Heart left ventricle (tissue), 13 donors: ENCODE data around the gene DEFB125.

Experiments used
- CTCF ChIP-seq, 12 donors: fragments of 200-600 bp; sonication (generic) in 4 of 12; IDR thresholded peaks; one replicate each; pipeline versions ENCODE4 v1.5.0 to v1.8.0; 2018 to 2022; ENCODE audit warnings: antibody characterized with exemption in 12 of 12, mild to moderate bottlenecking in 5 of 12
- POLR2A ChIP-seq, 2 donors: fragments of 450-650 bp; IDR thresholded peaks; one replicate each; pipeline ENCODE4 v1.6.1; 2017; ENCODE audit warnings: antibody characterized with exemption in 2 of 2, mild to moderate bottlenecking in 2 of 2, moderate library complexity in 2 of 2
- donor health status: ischemic (EF 13 %, LVEDD 7.1; RV severe dilation, severe dysfunction).
- donor health status: DM: no; HTN: yes; CAD: no.
- donor health status: DM: no; HTN: no; CAD: no.
- donor health status: ischemic (EF 25% LVEDD 6.9; RV normal size, moderate dysfunction).
- donor health status: ischemic (EF 25% LVEDD 5.7; RV mildly dilated, moderate dysfunction).
- donor health status: ischemic (EF 35%, LVEDD 5.7; RV mildly dilated, moderate dysfunction).
- donor health status: nonischemic (EF 11% LVEDD 7.7; RV severe dilation, severe dysfunction).
- donor health status: DM: yes; HTN: yes; CAD: no.
- donor health status: PGD.
- donor health status: ischemic (EF 29% LVEDD 5.4; RV normal size, mild dysfunction).
- donor health status: nonischemic (EF 23%, LVEDD 6.1; RV moderate dilation, normal function).

GRCh38 chr20:61757-62156 lies 25.7 kb upstream of the DEFB125 start:
- no peak for TF ChIP-seq POLR2A (IDR thresholded peaks at IDR 0.05)
- TF ChIP-seq CTCF (IDR thresholded peaks at IDR 0.05), result no peak
